ENCODE results near the gene ARFGEF2. TPM values are rescaled to one million over a fixed set of nuclear protein-coding genes. Genes with fewer than 3 reads are reported as not detected.

Gene ARFGEF2
- total and polyA plus RNA-seq, 4 donors = 7.4 to 35.1 (median 20.1) TPM

DNA sequence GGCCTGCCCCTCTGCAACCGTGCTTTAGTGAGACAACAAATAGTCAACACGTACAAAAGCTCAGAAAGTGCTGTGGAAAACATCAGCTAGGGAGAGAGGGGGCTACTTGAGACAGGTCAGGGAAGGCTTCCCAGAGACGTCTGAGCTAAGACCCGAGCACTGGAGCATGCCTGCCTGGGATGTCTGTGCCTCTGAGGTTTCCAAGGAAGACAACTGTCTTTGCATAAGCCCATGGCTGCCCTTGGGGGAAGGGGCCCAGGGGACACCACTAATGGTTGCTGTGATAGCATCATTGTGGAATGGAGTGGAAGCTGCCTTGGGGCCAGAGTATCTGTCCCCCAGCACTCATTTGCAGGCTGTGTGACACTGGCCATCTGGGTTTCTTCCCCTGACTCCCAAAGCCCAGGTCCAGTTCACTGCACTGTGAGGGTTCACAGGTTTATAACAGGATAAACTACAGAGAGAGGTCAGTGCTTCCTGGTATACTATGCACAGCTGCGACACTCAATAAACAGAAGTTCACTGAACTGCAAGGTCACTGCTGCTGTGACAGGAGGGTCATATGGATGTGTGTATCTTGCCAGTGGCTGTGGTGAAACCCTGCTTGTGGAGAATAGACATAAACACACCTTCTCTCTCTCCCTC is 1.5 kb upstream of the ARFGEF2 start:
- no peaks in the 10 kb centered on the region for H3K9me3 ChIP-seq (ENCODE audit: control insufficient read depth in 4 of 4, insufficient read depth in 3 of 4, low read length in 3 of 4)
- TF ChIP-seq, protein P1, sequence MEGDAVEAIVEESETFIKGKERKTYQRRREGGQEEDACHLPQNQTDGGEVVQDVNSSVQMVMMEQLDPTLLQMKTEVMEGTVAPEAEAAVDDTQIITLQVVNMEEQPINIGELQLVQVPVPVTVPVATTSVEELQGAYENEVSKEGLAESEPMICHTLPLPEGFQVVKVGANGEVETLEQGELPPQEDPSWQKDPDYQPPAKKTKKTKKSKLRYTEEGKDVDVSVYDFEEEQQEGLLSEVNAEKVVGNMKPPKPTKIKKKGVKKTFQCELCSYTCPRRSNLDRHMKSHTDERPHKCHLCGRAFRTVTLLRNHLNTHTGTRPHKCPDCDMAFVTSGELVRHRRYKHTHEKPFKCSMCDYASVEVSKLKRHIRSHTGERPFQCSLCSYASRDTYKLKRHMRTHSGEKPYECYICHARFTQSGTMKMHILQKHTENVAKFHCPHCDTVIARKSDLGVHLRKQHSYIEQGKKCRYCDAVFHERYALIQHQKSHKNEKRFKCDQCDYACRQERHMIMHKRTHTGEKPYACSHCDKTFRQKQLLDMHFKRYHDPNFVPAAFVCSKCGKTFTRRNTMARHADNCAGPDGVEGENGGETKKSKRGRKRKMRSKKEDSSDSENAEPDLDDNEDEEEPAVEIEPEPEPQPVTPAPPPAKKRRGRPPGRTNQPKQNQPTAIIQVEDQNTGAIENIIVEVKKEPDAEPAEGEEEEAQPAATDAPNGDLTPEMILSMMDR (IDR thresholded peaks at IDR 0.05; ENCODE audit: control extremely low read depth, extremely low read depth) = no peak
- no peak for ATAC-seq (ENCODE audit: insufficient read depth, low FRiP score)
- H3K4me3 ChIP-seq = no peak overlapping the region
- DNase-seq = peak in 1 of 3 donors; percentile 28
- H3K36me3 ChIP-seq (ENCODE audit: control insufficient read depth in 4 of 4, insufficient read depth in 4 of 4, low read length in 4 of 4) = no peaks in the 10 kb centered on the region
- H3K9ac ChIP-seq (ENCODE audit: insufficient read depth in 1 of 2, low read length in 2 of 2) = no peak overlapping the region
- WGBS, 2 donors = 62 to 79% methylated on average over 5 of the region's 5 CpGs
- H3K27ac ChIP-seq (ENCODE audit: low read depth in 1 of 2, low read length in 1 of 2) = no peak overlapping the region
- peaks cover 0 to 17% (median 0%) of the 10 kb centered on the region in 5 donors for H3K4me1 ChIP-seq (ENCODE audit: control insufficient read depth in 5 of 5, insufficient read depth in 5 of 5, low read length in 5 of 5)
- no peaks in the 10 kb centered on the region for H3K27me3 ChIP-seq (ENCODE audit: control insufficient read depth in 3 of 3, insufficient read depth in 3 of 3, low read length in 2 of 3)

DNA sequence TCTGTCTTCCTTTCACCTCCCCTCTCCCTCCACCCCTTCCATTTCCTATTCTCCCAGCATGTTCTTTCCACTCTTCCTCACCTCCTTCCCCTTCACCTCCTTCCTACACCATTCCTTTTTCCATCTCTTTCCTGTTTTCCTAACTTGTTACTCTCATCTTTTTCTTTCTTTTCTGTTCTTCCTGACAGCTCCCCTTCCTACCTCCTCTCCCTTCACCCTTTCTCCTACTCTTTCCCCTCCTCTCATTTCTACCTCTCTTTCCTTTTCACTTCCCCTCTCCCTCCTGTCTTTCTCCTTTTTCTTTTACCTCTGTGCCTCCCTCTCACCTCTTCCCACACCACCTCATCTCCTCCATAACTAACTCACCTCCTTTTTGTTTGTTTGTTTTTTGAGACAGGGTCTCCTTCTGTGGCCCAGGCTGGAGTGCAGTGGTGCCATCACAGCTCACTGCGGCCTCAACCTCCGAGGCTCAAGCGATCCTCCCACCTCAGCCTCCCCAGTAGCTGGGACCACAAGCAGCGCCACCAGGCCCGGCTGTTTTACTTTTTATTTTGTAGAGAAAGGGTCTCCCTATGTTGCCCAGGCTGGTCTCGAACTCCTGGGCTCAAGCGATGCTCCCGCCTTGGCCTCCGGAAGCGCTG is 864 bp upstream of the ARFGEF2 start:
- H3K9me3 ChIP-seq (ENCODE audit: control insufficient read depth in 4 of 4, insufficient read depth in 3 of 4, low read length in 3 of 4) = no peaks in the 10 kb centered on the region
- WGBS, 2 donors = 30 to 32% methylated on average over 9 to 10 of the region's 10 CpGs
- no peak for ATAC-seq (ENCODE audit: insufficient read depth, low FRiP score)
- no peaks in the 10 kb centered on the region for H3K27me3 ChIP-seq (ENCODE audit: control insufficient read depth in 3 of 3, insufficient read depth in 3 of 3, low read length in 2 of 3)
- peak overlapping the region in 1 of 2 donors; percentile 93 for H3K9ac ChIP-seq (ENCODE audit: insufficient read depth in 1 of 2, low read length in 2 of 2)
- TF ChIP-seq, protein P1 (IDR thresholded peaks at IDR 0.05; ENCODE audit: control extremely low read depth, extremely low read depth) = no peak
- H3K36me3 ChIP-seq (ENCODE audit: control insufficient read depth in 4 of 4, insufficient read depth in 4 of 4, low read length in 4 of 4) = no peaks in the 10 kb centered on the region
- H3K27ac ChIP-seq (ENCODE audit: low read depth in 1 of 2, low read length in 1 of 2) = peak overlapping the region; percentile 71 to 98
- H3K4me1 ChIP-seq (ENCODE audit: control insufficient read depth in 5 of 5, insufficient read depth in 5 of 5, low read length in 5 of 5) = peaks cover 0 to 17% (median 0%) of the 10 kb centered on the region in 5 donors
- no peak for DNase-seq
- H3K4me3 ChIP-seq = peak overlapping the region; percentile 91

GRCh38 chr20:48921883-48922820 is 641 bp downstream of the ARFGEF2 start:
- 10% methylated on average over 33 to 34 of the region's 34 CpGs for WGBS, 2 donors
- TF ChIP-seq, protein P1 (IDR thresholded peaks at IDR 0.05; ENCODE audit: control extremely low read depth, extremely low read depth) = no peak
- peak overlapping the region; percentile 91 for H3K4me3 ChIP-seq
- H3K9ac ChIP-seq (ENCODE audit: insufficient read depth in 1 of 2, low read length in 2 of 2) = peak overlapping the region; percentile 78 to 82
- H3K9me3 ChIP-seq (ENCODE audit: control insufficient read depth in 4 of 4, insufficient read depth in 3 of 4, low read length in 3 of 4) = no peaks in the 10 kb centered on the region
- DNase-seq = peak in 1 of 3 donors; percentile 39
- peak; percentile 41 for ATAC-seq (ENCODE audit: insufficient read depth, low FRiP score)
- H3K27me3 ChIP-seq (ENCODE audit: control insufficient read depth in 3 of 3, insufficient read depth in 3 of 3, low read length in 2 of 3) = no peaks in the 10 kb centered on the region
- no peaks in the 10 kb centered on the region for H3K36me3 ChIP-seq (ENCODE audit: control insufficient read depth in 4 of 4, insufficient read depth in 4 of 4, low read length in 4 of 4)
- peak overlapping the region; percentile 96 to 98 for H3K27ac ChIP-seq (ENCODE audit: low read depth in 1 of 2, low read length in 1 of 2)
- H3K4me1 ChIP-seq (ENCODE audit: control insufficient read depth in 5 of 5, insufficient read depth in 5 of 5, low read length in 5 of 5) = peaks cover 0 to 17% (median 0%) of the 10 kb centered on the region in 5 donors

Data from lung (tissue), 12 donors.